Amniotic epithelial cell (primary cell): ENCODE data around the gene CLEC16A.

ENCODE experiments used
- DNase-seq: peaks from one replicate; pipeline ENCODE4 v3.0.0-alpha.2; 2010; ENCODE audit warnings: low read depth

CLEC16A gene

DNA sequence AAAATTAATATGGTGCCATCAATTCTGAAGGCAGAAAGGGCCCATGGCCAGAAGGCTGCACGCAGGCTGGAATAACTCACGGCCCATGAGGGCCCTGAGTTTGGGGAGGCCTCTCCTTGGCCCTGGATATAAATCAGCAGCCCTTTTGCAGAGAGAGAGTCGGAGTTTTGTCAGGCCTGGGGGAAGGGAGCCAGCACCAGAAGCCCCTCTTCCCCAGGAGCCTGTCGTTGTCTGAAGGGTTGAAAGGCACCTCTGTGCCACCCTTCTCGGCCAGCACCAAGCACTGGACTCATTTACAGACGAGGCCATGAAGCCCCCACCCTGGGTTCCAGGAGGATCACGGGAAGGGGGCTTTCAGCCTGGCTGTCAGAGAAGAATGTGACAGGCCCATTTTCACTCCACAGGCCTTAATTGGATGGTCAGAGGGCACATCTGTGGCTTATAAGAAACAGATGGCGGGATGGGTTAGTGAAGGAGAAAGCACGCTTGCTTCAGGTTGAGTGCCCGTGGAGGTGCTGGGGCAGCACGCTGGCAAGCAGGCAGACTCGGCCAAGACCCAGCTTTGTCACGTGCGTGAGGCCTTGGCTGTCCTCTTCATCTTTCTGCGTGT lies 140.6 kb downstream of the CLEC16A start:
- no peak for DNase-seq

DNA sequence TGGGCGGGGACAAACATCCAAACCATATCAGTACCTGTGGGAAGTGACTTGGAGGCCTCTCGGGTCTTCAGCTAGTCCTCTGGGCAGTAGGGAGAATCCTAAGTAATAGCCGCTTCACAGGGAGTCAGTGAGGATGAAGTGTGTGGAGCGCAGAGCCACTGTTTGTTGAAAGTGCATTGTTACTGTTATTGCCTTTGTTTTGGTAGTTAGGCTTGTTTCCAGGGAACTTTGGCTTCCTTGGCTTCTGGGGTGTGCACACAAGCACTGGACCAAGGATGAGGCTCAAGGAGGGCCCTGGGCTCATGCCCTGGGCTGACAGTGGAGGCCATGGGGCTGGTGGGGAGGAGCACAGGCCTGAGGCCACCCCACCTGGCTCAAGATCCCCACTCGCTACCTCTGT lies 141.6 kb downstream of the CLEC16A start:
- no peak for DNase-seq

DNA sequence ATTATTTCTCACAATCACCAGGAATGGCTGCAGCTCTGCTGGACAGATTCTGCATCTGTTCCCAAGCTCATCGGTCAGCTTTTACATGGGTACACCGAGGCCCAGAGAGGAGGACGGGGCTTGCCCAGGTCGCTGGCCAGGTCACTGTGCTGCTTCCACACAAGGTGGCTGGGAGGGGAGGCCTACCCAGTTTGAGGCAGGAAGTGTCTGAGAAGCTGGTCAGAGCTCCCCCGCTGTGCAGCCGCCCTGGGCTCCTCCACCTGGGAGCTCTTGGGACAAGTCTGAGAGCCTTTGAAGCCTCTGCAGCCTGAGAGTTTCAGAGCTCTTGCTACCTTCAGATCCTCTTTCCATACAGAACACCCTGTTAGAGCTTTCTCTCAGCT lies 143.3 kb downstream of the CLEC16A start:
- no peak for DNase-seq

DNA sequence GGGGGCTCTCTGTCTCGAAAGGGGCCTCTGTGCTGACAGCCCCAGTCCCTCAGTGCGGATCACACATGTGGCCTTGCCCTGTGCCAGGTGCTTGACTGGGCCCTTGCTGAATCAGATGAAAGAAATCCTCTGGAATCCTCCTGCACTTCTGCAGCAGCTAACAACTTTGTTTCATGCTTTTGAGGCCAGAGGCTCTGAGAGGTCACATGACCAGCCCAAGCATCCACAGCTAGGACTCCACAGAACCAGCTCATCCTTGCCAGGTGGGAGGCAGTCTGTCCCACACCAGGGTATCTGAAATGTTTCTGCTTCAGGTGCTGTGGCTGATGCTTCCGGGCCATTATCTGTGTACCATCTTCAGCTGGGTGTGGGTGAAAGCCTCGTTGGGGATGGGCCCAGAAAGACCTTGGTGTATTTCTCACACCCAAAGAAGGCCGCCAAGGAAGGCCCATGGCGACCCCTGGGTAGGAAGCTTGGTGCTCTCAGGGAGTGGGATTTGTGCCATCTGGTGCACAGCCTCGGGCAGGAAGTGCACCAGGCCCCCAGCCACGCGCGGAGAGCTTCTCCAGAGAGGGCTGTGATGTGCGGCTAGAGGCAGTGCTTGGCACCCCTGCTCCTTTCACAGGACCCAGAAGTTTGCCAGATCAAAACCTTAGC lies 143.8 kb downstream of the CLEC16A start:
- DNase-seq = peak; percentile 40

DNA sequence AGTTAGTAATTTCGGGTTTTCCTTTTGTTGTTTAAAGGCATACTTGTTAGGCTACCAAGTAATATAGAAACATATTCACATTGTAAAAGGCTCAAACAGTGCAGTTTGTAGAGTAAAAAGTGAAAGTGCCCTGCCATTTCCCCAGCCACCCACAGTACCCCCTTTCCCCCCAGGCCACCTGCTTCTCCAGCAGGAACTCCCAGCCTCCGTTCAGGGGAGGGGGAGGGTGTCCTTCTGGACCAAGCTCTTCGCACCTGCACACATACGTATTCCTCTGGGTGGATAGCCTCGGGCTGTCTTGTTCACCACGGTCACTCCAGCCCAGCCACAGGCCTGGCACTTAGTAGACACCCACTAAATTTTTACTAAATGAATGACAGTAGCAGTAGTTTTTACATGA lies 144.5 kb downstream of the CLEC16A start:
- DNase-seq = no peak

DNA sequence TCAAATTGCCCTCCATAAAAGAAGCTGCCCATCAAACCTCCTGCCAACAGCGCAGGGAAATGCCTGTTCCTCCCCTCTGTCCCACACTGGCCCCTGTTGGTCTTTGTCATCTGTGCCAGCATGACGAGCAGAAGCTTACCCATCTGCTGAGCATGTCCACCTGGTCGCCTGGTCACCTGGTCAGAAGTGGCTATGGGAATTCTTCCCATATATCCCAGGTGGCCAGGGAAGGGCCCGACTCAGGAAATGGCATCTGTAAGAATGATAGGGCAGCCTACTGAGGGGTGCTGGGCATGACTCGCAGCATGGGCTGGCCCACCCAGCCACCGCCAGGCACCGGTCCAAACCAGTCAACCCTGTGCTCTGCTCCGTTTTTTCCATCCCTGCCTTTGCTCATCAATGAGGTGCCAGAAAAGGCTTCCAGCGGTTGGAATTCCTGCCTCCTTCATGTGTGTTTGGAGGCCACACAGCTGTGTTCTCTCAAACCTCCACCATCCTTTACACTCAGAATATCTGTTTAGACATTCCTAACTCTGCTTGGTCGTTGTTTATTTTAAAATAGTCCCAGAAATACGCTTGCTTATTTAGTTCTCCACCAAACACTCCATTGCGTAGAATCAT lies 145.2 kb downstream of the CLEC16A start:
- peak; percentile 36 for DNase-seq

DNA sequence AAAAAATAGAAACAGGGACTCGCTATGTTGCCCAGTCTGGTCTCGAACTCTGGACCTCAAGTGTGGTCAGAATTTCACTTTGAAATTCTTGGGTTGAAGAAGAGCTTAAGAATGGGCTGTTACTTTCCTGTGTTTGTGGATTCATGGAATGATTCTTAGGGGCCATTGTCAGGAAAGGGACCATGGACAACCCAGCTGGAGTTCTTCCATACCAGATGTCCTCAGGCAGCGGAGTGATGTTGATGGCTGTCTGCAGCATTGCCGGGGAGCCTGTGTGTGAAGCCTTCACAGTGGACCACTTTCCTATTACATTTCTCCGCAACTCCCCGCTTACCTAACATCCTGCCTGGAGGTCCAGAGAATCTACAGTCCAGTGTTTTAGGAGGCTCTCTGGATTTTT lies 145.9 kb downstream of the CLEC16A start:
- DNase-seq = no peak

DNA sequence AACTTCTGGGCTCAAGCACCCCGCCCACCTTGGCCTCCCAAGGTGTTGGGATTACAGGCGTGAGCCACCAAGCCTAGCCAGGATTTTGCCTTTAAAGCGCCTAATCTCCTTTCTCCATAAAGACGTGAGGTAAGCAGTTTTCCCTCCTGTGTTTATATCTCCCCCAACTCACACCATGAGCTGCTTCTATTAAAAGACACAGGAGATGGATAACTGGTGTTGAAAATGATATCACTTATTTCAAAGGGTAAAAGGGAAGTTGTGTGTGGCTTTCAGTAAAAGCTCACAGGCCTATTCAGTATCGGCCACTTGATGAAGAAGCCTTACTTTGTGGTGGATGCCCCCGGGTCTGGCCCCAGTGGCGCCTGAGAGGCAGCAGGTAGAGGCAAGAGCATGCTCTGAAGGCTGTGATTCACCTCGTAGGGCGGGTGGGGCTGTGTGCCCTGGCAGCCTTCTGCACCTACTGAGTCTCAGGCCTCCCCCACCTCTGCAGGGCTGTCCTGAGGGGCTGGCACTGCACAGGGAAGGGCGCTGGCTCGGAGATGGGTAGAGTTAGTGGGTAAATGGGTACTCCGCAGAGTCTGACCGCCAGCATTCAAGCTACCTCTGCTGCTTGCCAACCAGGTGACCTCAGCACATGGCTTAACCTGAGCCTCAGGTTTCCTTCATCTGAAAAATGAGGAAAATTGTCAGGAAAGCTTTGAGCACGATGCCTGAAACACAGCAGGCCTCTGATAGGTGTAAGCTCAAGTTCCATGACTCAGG lies 146.8 kb downstream of the CLEC16A start:
- DNase-seq = no peak

DNA sequence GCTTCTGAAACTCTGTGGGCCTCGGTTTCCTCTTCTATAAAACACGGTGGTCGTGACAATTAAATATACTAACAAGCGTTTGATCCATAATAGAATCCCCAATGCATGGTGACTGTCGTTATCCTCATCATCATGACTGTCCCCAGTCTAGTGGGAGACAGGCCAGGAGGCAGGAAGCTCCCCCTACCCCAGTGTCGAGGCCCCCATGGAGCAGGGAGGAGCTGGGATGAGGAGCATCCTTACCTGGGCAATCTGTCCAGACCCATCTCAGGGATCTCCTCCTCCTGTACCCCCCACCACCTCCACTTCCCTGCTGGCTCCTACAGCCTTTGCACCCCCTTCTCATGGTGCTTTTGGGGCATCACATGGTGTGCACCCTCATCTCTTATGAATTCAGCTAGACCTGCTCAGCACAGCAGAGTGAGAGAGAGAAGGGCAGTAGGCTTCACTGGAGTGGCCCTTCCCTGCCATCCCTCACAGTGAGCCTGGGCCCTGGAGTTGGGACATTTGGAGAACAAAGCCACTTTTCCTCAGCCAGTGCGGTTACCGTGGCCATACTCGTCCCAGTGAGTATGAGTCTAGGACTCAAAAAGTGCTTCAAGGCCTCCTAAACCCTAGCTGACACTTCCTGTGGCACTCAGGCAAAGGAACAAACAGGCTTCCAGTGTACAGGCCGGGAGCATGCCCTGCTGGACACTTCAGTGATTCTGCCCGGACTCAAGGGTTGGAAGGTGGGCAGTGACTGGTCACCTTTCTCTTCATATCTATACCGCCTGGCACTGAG lies 148.6 kb downstream of the CLEC16A start:
- DNase-seq = no peak

DNA sequence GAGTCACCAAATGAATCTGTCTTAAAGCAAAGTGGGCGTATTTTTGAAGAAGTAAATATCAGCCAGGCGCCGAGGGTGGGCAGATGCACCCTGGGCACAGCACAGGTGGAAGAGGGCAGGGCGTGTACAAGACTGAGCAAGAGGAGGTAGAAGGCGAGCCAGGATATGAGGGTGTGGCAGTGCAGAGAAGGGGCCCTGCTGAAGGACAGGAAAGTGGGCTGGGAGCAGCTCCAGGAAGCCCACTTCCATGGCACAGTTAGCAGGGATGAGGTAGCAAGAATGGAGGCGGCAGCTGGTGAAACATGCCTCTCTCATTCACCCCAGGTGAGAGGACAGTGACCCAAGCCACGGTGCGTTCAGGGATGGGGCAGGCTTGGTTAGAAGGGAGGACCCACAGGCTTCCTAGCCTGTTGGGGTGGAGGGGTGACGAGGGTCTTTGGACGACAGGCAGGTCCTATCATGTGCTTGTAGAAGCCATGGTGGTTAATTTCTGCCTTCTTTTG lies 149.3 kb downstream of the CLEC16A start:
- no peak for DNase-seq

DNA sequence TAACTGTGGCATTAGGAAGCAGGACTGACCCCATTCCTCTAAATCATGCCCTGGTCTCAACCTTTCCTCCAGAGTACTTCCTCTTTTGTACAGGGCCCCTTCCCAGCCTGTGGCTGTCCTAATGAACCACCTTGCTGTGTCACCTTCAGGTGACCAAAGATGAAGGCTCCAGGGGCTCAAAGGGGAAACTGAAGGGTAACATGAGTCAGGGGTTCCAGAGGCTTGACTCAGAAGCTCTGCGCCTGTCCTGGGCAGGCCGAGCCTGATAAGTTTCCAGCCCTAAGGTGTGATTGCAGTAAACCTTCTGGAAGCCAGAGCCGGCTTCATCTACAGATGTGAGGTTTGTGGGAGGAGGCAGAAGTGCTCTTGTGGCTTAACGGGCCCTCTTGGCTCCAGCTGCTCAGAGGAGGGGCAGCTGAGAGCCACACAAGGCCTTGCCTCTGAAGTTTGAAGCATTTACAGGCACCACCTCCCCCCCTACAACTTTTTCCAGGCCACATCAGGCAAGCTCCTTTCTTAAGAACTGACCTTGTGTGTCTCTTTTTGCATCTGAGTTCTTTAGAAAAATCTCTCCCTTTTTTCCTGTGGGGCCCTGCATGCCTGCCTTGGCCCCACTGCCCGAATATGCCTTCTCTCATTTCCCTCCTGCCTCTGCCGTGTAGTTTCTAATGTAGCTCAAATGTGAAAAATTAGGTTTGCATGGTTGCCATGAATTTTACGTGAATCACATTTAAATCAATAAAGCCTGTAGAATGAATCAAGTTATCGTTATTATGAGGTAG lies 149.9 kb downstream of the CLEC16A start:
- peak; percentile 80 for DNase-seq

DNA sequence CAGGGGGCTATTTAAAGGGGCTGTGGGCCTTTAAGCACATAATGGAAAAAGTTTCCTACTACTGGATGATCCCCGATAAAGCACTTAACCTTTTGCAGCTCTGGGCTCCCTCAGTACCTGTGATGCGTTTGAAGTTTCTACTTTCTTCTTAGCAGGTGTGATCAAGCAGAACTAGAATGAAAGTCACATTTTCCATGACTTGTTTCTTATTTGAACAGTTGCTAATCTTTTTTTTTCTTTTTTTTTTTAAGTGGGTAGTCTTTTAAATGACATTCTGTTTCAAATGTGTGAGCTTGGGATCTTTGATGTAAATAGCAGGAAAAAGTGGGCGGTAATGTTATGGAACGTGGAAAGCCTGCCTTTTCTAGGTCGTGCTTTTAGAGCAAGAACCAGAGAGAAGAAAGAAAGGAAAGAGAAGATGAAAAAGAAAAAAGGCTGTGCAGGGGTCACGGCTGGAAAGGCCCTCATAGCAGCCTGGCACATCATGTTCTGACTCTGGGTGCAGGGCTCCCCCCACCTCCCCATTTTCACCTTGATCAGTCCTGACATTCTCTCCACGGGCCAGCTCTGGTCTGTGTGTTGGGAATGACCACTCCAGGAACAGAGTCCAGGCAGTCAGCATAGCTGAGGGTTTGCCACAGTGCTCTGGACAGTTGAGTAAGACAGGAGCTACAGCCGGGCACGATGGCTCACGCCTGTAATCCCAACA lies 150.6 kb downstream of the CLEC16A start:
- DNase-seq = peak; percentile 37

DNA sequence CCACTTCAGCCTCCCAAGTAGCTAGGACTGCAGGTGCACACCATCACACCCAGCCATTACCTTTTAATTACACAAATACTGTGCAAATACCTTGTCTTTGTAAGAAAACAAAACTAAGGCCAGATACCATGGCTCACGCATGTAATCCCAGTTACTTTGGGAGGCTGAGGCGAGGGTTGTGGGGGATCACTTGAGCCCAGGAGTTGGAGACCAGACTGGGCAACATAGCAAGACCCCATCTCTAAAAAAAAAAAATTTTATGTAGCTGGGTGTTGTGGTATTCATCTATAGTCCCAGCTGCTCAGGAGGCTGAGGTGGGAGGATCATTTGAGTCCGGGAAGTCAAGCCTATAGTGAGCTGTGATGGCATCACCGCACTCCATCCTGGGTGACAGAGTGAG lies 151.6 kb downstream of the CLEC16A start:
- no peak for DNase-seq

DNA sequence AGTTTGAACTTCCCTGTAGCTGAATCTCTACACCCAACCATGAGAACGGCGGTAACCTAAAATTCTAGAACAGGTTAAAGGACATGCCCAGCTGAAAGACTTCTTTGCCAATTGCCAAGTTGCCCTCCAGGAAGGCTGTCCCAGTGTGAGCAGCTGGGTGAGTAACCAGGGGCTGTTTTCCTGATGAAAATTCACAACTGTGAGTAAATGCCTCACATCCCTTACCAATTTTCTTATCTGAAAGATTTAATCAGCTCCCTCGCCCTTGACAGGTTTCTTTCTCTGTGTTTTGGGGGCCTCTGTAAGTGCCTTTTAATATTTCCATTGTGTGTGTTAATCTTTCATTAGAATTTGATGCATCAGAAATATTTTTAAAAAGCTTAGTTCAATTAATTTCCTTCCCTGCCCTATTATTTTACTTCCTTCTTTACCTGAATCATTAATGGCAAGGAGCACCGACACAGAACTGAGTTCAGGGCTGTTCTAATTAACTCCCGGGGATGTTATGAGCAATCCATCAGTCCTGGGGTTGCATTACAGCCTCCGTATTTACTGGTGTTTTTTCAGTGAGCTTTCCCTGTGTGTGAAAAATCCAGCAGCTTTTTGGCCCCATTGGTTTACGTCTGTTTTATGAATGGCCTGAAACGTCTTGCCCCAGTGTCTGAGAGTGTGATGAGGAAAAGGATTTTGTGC lies 152.9 kb downstream of the CLEC16A start:
- DNase-seq = no peak

DNA sequence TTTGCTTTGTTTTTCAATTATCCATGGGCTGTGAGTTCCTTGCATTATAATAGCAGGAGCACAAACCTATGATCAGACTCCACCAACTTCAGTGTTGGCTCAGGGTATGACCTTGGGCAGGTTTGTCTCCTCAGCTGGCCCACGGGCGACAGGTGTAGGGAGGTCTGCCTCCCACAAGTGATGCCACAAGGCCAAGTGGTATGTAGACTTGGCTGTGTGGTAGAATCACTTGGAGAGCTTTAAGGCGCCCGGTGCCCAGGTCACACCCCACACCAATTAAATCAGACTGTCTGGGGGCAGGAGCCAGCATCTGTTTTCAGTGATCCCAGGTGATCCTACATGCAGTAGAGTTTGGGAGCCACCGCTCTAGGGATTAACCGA lies 153.4 kb downstream of the CLEC16A start:
- no peak for DNase-seq

DNA sequence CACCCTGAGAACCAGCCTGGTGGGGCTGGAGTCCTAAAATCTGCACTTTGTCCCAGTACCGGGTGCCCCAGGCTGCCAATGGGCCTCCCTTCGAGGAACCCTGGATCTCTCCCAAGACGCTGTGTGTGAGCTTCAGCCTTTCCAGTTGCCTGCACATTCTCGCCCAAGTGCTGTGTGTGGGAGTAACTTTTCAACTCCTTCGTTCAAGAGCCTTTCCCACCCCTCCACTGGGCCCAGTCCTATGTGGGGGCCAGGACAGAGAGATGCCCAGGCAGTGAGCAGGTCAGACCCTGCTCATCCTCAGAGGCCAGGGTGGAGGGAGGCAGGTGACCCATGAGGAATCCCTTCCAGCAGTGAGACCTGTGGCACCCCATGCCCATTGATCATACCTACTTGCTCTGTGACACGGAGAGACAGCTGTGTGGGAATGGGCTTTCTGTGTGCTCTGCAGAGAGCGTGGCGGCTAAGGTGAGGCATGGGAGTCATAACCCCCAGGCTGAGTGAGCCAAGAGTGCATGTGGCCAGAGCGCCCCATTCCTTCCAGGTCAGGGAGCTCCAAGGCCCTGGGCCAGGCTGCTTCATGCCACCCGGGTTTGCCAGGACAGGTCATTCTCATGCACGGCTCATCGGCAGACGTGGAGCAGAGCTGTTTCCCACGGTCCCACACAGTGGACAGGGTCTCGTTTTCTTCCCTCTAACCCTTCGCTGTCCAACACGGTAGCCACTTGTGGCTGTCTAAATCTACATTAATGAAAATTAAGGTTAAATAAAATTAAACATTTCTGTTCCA lies 154.4 kb downstream of the CLEC16A start:
- DNase-seq = no peak

DNA sequence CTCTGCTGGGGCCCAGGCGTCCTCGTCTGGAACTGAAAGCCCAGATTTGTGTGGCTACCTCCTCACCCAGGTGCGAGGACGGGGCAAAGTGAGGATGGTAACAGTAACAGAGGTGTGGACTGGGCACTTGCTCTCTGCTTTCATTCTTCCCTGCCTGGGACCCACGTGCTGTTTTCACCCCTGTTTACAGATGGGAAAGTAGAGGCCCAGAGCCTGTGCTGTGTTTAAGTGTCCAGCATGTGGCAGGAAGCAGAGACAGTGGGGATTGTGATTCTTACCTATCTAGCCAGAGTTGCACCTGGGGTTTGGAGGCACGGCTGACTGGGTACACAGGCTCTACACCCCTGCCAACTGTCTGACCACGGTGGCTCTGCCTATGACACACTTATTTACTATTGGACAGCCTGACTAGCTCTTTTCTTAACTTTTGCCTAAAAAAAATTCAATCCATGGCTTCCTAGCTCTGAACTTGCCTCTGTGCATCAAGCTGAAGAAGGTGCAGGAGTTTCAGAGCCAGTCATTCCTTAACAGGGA lies 155.4 kb downstream of the CLEC16A start:
- no peak for DNase-seq

DNA sequence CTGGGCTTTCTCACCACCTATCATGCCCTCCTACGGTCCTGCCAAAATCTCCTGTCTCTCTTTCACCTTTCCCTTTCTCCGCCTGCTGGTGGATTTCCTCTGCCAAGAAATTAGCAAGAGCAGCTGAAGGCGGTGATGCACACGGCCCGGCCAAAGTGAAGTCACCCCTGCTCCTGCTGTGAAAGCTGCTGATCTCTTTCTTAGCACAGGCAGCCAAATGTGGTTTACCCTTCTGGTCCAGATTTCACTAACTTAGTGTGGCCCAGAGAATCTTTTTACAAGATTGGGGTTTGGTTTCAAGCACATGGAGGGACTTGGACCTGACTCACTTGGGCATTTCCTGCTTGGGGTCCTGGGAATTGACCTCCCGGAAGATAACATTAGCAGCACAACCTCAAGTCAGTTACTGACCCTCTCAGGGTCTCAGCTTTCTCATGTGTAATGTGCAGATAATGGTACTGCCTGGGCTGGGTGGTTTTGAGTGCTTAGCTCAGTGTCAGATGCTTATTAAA lies 155.9 kb downstream of the CLEC16A start:
- DNase-seq = peak; percentile 94

DNA sequence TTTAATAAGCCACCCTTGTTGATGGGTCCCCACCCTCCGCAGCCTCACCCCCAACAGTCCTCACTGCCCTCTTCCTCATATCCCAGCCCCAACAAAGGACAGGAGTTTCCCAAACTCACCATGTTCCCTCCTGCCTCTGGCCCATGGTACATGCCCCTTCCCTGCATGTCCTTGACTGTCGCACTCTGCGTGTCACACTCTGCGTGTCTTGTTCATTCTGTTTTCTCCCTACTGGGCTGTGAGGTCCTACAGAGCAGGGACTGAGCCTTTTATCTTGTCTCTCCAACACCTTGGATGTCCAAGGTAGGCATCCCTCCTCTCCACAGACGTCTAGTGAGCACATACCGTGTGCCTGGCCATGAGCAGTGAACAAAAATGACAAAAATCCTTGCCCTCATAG lies 156.9 kb downstream of the CLEC16A start:
- DNase-seq = no peak
